ENCODE results near the gene DUOX2.
A peak's percentile ranks its signal among the peaks of the same experiment; 100 is the strongest.
"Not testable (repeated sequence)": the region's sequence is repeated elsewhere in the genome, so short reads cannot be mapped to it uniquely, and the experiment has no call there.

DUOX2 gene

DNA sequence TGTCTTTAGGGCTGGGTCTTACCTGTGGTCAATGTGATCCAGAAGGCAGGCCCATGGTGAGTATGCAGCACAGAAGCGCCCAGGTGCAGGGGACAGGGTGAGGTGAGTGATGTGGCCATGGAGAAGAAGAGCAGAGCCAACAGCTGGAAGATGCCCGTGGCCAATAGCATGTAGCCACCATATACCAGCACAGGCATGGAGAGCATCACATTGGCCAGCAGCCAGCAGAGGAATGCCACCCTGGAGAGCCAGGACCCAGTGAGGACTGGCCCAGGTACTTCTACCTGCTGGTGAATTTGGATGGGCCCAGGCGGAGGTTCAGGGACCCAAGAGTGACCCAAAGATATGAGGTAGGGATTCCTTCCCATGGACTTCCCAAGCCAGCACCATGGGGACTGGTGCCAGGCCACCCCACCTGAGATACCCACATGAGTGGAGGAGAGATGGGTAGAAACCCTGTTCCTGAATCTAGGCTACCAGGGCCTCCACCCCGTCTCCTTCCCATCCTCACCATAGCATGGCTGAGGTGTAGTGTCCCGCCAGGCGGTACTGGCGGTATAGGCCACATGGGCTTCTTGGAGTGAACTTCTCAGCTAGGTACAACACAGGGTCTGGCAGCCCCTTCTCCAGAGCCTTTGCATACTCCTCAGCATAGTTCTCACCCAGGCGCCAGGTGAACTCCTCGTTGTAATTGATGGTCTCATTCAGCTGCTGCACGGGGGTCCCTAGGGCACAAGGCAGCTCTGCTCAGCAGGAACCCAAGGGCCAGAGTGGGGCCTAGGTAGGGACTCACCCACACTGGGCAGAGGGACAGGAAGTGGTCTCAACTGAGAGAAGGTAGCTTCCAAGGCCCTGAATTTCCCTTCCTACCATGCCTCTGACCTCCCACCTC is 6.4 kb upstream of the DUOX2 start:
- no peak for DNase-seq (ENCODE audit: insufficient read length, low spot score)
- FAIRE-seq = no peak

DNA sequence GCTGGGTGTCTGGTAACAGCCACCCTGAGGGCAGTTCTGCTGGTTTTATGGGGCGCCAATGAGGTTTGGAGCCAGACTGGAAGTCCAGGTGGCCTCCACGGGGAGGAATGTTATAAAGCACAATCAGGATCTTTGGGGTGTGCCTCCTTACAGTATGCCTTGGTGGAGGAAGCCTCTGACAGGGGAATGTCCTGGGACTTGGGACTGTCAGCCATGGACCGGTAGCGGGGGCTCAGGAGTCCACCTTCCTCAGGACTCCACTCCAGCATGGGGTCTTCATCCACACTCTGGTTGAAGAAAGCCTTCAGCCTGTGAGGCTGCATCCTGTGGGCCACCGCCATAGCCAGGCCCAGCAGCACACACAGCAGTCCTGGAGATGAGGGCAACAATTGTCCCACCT is 5.0 kb upstream of the DUOX2 start:
- DNase-seq (ENCODE audit: insufficient read length, low spot score) (no peak), FAIRE-seq (no peak)

- DNase-seq (ENCODE audit: insufficient read length, low spot score) (peak; percentile 90), FAIRE-seq (peak; percentile 59)
These were observed 4.2 kb upstream of the DUOX2 start for GRCh38 chr15:45118131-45118588.

- FAIRE-seq (no peak), DNase-seq (ENCODE audit: insufficient read length, low spot score) (no peak)
These were observed 3.5 kb upstream of the DUOX2 start for GRCh38 chr15:45117308-45118130.

GRCh38 chr15:45116482-45117307 is 2.7 kb upstream of the DUOX2 start:
- no peak for DNase-seq (ENCODE audit: insufficient read length, low spot score)

GRCh38 chr15:45116006-45116481 is 2.1 kb upstream of the DUOX2 start:
- FAIRE-seq (no peak), DNase-seq (ENCODE audit: insufficient read length, low spot score) (no peak)

More at GRCh38 chr15:45116482-45117307, 2.7 kb upstream of the DUOX2 start:
- no peak for FAIRE-seq

GRCh38 chr15:45115312-45115820 is 1.4 kb upstream of the DUOX2 start:
- DNase-seq (ENCODE audit: insufficient read length, low spot score) = no peak
- FAIRE-seq = no peak

GRCh38 chr15:45114751-45115085 is 746 bp upstream of the DUOX2 start:
- FAIRE-seq (no peak), DNase-seq (ENCODE audit: insufficient read length, low spot score) (no peak)

GRCh38 chr15:45113380-45113990 is 487 bp downstream of the DUOX2 start:
- no peak for DNase-seq (ENCODE audit: insufficient read length, low spot score)
- FAIRE-seq = no peak

DNA sequence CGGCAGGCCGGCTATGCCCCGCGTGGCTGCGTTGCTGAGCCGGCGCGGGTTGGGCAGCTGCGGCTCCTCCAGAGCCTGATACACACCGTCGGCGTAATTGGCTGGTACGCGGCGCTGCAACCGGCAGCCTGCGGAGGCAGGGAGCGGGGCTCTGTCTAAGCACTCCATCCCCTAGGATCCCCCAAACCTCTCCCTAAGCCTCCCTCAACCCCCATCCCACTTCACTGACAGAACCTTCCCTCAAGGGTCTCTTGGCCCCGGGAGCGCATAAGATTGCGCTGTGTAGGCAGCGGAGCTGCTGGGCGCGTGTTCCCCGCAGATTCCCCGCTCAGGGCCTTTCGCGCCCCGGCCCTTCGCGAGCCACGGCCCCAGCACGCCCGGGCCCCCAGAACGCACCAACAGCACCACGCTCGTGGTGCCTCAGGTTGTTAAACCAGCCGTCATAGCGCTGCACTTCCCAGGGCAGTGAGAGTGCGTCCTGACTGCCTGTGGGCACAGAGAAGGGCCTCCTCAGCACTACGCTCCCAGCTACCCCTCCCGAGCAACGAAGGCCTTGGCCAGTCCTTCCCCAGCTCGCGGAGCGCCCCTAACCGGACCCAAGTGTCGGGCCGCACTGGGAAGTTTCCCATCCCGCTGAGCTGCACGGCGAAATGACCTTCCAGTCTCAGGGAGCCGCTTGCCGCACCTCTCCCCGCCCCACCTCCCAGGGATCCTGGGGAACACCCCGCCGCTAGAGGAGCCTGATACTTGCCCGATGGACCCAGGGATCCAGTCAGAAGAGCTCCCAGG is 1.2 kb downstream of the DUOX2 start:
- no peak for FAIRE-seq
- DNase-seq (ENCODE audit: insufficient read length, low spot score) = no peak

DNA sequence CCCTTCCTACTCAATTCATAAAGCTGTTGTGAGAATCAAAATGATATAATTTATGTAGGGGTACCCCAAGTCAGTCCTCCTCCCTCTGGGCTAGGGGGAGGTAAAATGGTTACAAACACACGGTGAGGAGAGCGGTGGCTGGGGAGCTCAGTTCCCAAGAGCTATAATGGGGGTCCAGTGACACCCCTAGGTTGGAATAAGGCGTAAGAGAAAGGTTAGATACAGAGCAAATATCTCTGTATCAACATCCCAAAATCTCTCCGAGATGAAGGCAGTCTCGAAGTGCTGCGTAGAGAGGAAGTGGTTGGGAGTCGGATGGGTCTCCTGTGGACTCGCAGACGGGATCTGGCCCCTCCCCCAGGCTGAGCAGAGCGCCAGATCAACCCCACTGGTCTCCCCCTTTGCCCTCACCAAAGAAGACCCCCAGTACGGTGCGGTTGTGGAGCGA is 1.8 kb downstream of the DUOX2 start:
- DNase-seq (ENCODE audit: insufficient read length, low spot score) (no peak), FAIRE-seq (no peak)

DNA sequence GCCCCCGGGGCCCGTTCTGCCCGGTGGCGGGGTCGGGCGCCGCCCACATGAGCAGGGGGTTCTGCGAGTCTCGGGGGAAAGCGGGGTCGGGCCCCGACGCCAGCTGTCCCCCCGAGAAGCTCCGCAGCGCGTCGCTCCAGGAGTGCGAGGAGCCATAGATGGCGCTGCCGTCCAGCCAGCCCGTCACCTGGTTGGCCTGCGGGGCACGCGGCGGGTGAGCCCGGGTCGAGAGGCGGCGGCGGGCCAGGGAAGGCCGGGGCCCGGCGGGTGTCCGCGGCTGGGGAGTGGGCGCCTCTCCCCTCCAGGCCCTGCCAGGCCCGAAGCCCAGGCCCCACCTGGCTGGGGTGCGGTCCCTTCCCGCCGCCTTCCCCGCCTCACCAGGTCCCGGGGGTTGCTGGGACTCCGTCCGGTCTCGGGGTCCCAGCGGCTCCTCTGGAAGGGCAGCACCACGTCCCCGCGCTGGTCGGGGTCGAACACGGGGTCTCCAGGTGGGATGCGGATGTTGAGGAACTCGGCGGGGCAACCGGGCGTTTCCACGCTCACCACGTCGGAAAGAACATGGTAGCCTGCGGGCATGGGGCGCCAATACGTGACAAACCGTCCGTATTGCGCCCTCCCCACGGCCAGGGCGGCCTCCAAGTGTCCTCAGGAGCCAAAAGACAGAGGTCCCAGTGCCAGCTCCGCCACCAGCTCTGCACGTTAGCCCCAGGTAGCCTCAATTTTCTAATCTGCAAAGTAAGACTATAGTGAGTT is 2.4 kb downstream of the DUOX2 start:
- DNase-seq (ENCODE audit: insufficient read length, low spot score) (no peak), FAIRE-seq (no peak)

GRCh38 chr15:45110256-45110820 is 3.6 kb downstream of the DUOX2 start:
- no peak for DNase-seq (ENCODE audit: insufficient read length, low spot score)
- no peak for FAIRE-seq

DNA sequence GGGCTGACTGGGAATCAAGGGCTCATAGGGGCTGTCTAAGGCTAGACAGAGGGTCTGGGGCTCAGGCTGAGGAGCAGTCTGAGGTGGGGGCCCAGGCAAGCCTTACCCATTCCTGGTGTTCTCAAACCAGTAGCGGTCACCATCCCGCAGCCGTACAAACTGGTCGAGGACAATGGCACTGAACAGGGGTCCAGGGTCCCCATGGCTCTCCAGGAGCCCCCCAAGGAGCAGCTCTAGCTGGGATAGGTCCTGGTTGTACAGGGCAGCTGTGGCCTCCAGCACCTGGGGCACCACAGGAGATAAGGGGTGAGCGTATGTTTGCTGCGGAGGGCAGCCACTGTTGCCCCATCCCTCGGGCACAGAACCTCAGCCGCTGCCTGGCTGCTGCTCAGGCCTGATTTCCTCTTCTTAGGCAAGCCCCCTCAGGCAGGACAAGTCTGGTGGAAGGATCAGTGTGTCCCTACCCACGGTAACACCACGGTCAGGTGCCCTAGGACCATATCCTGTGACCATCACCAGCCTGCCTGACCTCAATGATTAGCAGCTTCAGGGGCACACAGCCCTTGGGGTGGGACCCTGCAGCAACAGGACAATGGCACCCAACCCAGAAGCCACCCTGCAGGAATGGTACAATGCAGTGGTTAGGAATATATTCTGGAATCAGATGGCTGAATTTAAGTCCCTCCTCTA is 5.9 kb downstream of the DUOX2 start:
- FAIRE-seq (no peak), DNase-seq (ENCODE audit: insufficient read length, low spot score) (no peak)

DNA sequence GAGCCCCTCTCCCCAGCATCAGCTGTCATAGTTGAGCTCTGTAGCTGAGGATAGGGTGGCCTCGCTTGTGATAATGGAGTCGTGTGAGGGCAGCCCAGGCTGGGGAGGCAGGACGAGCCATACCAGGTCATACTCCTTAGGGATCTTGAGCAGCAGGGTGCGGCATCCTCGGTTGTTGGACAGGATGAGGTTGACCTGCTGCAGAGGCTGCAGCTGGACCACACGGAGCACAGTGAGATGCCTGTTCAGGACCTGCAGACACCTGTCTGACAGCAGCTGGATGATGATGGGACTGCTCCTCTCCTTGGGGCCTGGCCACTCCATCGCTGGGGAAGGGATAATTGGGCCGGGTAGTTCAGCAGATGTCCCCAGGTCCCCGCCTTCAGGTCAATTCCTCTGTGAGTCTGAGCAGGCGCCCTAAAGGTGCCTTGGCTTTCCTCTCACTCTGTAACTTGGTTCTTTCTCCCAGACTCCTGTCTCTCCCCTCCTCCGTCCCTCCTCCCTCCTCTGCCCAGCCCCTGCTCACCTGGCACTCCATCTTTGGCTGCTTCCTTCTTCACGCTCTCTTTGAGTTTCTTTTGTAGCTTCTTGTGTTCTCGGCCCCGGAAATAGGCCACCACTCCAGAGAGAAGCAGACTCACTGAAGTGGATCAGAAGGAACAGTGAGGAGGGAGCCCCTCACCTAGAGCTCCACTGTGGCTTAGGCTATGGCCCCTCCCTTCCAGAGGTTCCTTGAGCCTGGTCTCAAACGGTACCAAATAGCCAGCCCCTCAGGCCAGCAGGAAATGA is 7.8 kb downstream of the DUOX2 start:
- no peak for FAIRE-seq
- DNase-seq (ENCODE audit: insufficient read length, low spot score) = no peak

GRCh38 chr15:45105586-45105985 is 8.4 kb downstream of the DUOX2 start:
- FAIRE-seq (no peak), DNase-seq (ENCODE audit: insufficient read length, low spot score) (no peak)

DNA sequence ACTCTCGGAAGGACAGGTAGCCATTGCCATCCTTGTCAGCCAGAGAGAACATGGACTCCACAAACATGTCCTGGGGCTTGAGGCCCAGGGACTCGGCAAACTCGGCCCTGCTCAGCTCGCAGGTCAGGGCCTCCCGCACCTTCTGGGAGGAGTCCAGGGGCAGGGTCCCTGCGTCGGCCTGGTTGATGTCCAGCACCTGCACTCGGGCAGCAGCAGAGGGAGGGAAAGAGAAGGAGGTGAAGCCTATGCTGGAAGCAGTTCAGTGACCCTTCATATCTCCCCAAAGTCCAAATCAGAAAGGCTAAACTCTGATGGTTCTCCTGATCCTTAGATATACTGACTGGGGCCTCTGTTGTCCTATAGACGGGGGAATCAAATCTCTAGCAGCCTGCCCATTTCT is 9.8 kb downstream of the DUOX2 start:
- DNase-seq (ENCODE audit: insufficient read length, low spot score); FAIRE-seq: not testable (repeated sequence)
